HepG2 (cell line): ENCODE measurements around the gene PARD3. TPM values are rescaled to one million over a fixed set of nuclear protein-coding genes. Genes with fewer than 3 reads are reported as not detected.
A peak's percentile ranks its signal among the peaks of the same experiment; 100 is the strongest.

Experiments
- CC2D1A ChIP-seq: sonication (generic); formaldehyde crosslinking; IDR thresholded peaks from 2 replicates; pipeline ENCODE4 v1.8.1; 2023; ENCODE audit warnings: mild to moderate bottlenecking, missing genetic modification reagents
- CEBPG ChIP-seq: IDR thresholded peaks from 2 replicates; pipeline ENCODE4 v1.6.1; 2016
- DNMT3B ChIP-seq: conservative IDR thresholded peaks from 2 replicates; pipeline ENCODE4 v1.6.1; 2016; ENCODE audit warnings: missing biosample characterization, control low read depth
- HMGXB4 ChIP-seq, 2 experiments: sonication (generic) in 1 of 2; formaldehyde crosslinking in 1 of 2; IDR thresholded peaks; 2 replicates each; pipeline versions ENCODE4 v1.4.0 to v1.6.1; 2018 to 2020; ENCODE audit warnings: missing genetic modification reagents in 2 of 2, borderline replicate concordance in 1 of 2, low read depth in 1 of 2, mild to moderate bottlenecking in 1 of 2, missing biosample characterization in 1 of 2
- KDM4B ChIP-seq: sonication (generic); formaldehyde crosslinking; IDR thresholded peaks from 2 replicates; pipeline ENCODE4 v1.4.0; 2020; ENCODE audit warnings: missing genetic modification reagents
- MAZ ChIP-seq, 2 experiments: sonication (generic) in 1 of 2; formaldehyde crosslinking in 1 of 2; IDR thresholded peaks; 2 replicates each; pipeline versions ENCODE4 v1.5.0 to v1.6.1; 2012 to 2020; ENCODE audit warnings: low read depth in 2 of 2, mild to moderate bottlenecking in 2 of 2, borderline replicate concordance in 1 of 2, improper control_type of control experiment in 1 of 2, low read length in 1 of 2, missing genetic modification reagents in 1 of 2, moderate library complexity in 1 of 2
- PHF8 ChIP-seq: sonication (generic); formaldehyde crosslinking; IDR thresholded peaks from 2 replicates; pipeline ENCODE4 v1.5.0; 2020; ENCODE audit warnings: missing genetic modification reagents
- REL ChIP-seq: sonication (generic); formaldehyde crosslinking; conservative IDR thresholded peaks from 2 replicates; pipeline ENCODE4 v1.8.0; 2022; ENCODE audit warnings: mild to moderate bottlenecking, missing genetic modification reagents, moderate library complexity
- REXO4 ChIP-seq: sonication (generic); formaldehyde crosslinking; IDR thresholded peaks from 2 replicates; pipeline ENCODE4 v1.8.0; 2022; ENCODE audit warnings: missing genetic modification reagents, mild to moderate bottlenecking, borderline replicate concordance
- RXRB ChIP-seq: IDR thresholded peaks from 2 replicates; pipeline ENCODE4 v1.6.1; 2016; ENCODE audit warnings: borderline replicate concordance, missing genetic modification reagents, missing compliant biosample characterization
- SATB2 ChIP-seq: sonication (generic); formaldehyde crosslinking; IDR thresholded peaks from 2 replicates; pipeline ENCODE4 v1.5.0; 2020; ENCODE audit warnings: missing genetic modification reagents
- SMAD1 ChIP-seq: sonication (generic); formaldehyde crosslinking; IDR thresholded peaks from 2 replicates; pipeline ENCODE4 v1.4.0; 2020; ENCODE audit warnings: missing genetic modification reagents, low read depth, mild to moderate bottlenecking, borderline replicate concordance
- TBX3 ChIP-seq: fragments of 450-650 bp; IDR thresholded peaks from 2 replicates; pipeline ENCODE4 v1.6.1; 2017; ENCODE audit warnings: antibody characterized with exemption, mild to moderate bottlenecking, inconsistent platforms, borderline replicate concordance
- TFE3 ChIP-seq: IDR thresholded peaks from 2 replicates; pipeline ENCODE4 v1.6.1; 2016
- ZBTB1 ChIP-seq: sonication (generic); formaldehyde crosslinking; IDR thresholded peaks from 2 replicates; pipeline ENCODE4 v1.4.0; 2020; ENCODE audit warnings: missing genetic modification reagents, borderline replicate concordance
- ZBTB34 ChIP-seq: sonication (generic); formaldehyde crosslinking; IDR thresholded peaks from 2 replicates; pipeline ENCODE4 v1.8.0; 2022; ENCODE audit warnings: mild to moderate bottlenecking, missing genetic modification reagents
- ZNF101 ChIP-seq: sonication (generic); formaldehyde crosslinking; IDR thresholded peaks from 2 replicates; pipeline ENCODE4 v1.4.0; 2020; ENCODE audit warnings: mild to moderate bottlenecking, low read depth, missing genetic modification reagents, borderline replicate concordance
- ZNF292 ChIP-seq: sonication (generic); formaldehyde crosslinking; IDR thresholded peaks from 2 replicates; pipeline ENCODE4 v1.8.1; 2022; ENCODE audit warnings: mild to moderate bottlenecking, low read depth, missing genetic modification reagents, borderline replicate concordance
- ZNF329 ChIP-seq: sonication (generic); formaldehyde crosslinking; IDR thresholded peaks from 2 replicates; pipeline ENCODE4 v1.9.0; 2021; ENCODE audit warnings: low read depth, mild to moderate bottlenecking, missing genetic modification reagents
- ZNF335 ChIP-seq: sonication (generic); formaldehyde crosslinking; IDR thresholded peaks from 2 replicates; pipeline ENCODE4 v1.4.0; 2020; ENCODE audit warnings: missing genetic modification reagents
- ZNF607 ChIP-seq: sonication (generic); formaldehyde crosslinking; IDR thresholded peaks from 2 replicates; pipeline ENCODE4 v1.5.1; 2020; ENCODE audit warnings: missing genetic modification reagents, mild to moderate bottlenecking, borderline replicate concordance
- ZNF720 ChIP-seq: sonication (generic); formaldehyde crosslinking; IDR thresholded peaks from 2 replicates; pipeline ENCODE4 v1.4.0; 2020; ENCODE audit warnings: missing genetic modification reagents
- ZNF816 ChIP-seq: sonication (generic); formaldehyde crosslinking; IDR thresholded peaks from 2 replicates; pipeline ENCODE4 v1.8.0; 2022; ENCODE audit warnings: missing genetic modification reagents, mild to moderate bottlenecking, borderline replicate concordance
- polyA plus RNA-seq, 8 experiments: library from polyadenylated mRNA; depleted of rRNA in 3 of 8; stranded (reverse) in 7 of 8; unstranded in 1 of 8; fragments of >200 nt; fragmentation: Illumina TruSeq in 4 of 8; extraction: Trizol in 4 of 8; gene quantifications; 2 replicates each; pipeline versions ENCODE4 v1.2.1 to v1.2.3, GENCODE V29; 2011 to 2016; ENCODE audit warnings: low read depth in 4 of 8, missing spikeins in 1 of 8, mixed read lengths in 1 of 8; ENCODE audit not compliant: insufficient read depth in 1 of 8
- total RNA-seq, 5 experiments: library from RNA; depleted of rRNA; stranded (reverse); fragments of >200 nt; fragmentation: Illumina TruSeq; extraction: Trizol; gene quantifications; 2 replicates each; pipeline ENCODE4 v1.2.3, GENCODE V29; 2016; ENCODE audit warnings: low read depth in 1 of 5
- TF ChIP-seq, protein P1 (sequence below): sonication (generic); formaldehyde crosslinking; IDR thresholded peaks from 2 replicates; pipeline ENCODE4 v1.5.0; 2020; ENCODE audit warnings: mild to moderate bottlenecking, missing genetic modification reagents

PARD3 gene
- total and polyA plus RNA-seq, 2 of the 13 experiments (the other 11 are each of a cell fraction or from before 2014, with no cell fraction given) = 40.9 to 60.0 TPM

GRCh38 chr10:34816085-34816496 is 995 bp upstream of the PARD3 start (continued):
- TF ChIP-seq MAZ (IDR thresholded peaks at IDR 0.05; ENCODE audit: borderline replicate concordance, low read depth, low read length) (no peak), MAZ (CRISPR knock-in tag; IDR thresholded peaks at IDR 0.05; ENCODE audit: low read depth) (0 out of 2 replicates have a peak, but pooled peaks have one; percentile 3), ZNF101 (no peak), KDM4B (no peak), ZNF607 (CRISPR knock-in tag) (0 out of 2 replicates have a peak, but pooled peaks have one; percentile 34), ZNF335 (CRISPR knock-in tag) (0 out of 2 replicates have a peak, but pooled peaks have one; percentile 25), ZBTB1 (no peak), SATB2 (CRISPR knock-in tag) (no peak), PHF8 (CRISPR knock-in tag) (no peak), ZNF329 (CRISPR knock-in tag) (no peak), ZNF816 (0 out of 2 replicates have a peak, but pooled peaks have one; percentile 38), TFE3 (no peak), ZNF720 (CRISPR knock-in tag) (no peak), REXO4 (CRISPR knock-in tag) (no peak), REL (CRISPR knock-in tag) (no peak), DNMT3B (CRISPR knock-in tag) (no peak), RXRB (CRISPR knock-in tag) (no peak), SMAD1 (CRISPR knock-in tag) (no peak), HMGXB4 (CRISPR knock-in tag; IDR thresholded peaks at IDR 0.05; ENCODE audit: borderline replicate concordance in 1 of 2, low read depth in 1 of 2) (peak in 1 of 2 experiments; percentile 8; a peak in 1 of 4 replicates), CC2D1A (CRISPR knock-in tag) (no peak), TBX3 (no peak), CEBPG (CRISPR knock-in tag) (no peak), ZNF292 (CRISPR knock-in tag) (no peak; the same call in 1 of the 2 replicates), ZBTB34 (CRISPR knock-in tag) (no peak)
- TF ChIP-seq, protein P1, sequence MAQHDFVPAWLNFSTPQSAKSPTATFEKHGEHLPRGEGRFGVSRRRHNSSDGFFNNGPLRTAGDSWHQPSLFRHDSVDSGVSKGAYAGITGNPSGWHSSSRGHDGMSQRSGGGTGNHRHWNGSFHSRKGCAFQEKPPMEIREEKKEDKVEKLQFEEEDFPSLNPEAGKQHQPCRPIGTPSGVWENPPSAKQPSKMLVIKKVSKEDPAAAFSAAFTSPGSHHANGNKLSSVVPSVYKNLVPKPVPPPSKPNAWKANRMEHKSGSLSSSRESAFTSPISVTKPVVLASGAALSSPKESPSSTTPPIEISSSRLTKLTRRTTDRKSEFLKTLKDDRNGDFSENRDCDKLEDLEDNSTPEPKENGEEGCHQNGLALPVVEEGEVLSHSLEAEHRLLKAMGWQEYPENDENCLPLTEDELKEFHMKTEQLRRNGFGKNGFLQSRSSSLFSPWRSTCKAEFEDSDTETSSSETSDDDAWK = no peak
